ENCODE results near the gene ALX3.
"Not testable (repeated sequence)": the region's sequence is repeated elsewhere in the genome, so short reads cannot be mapped to it uniquely, and the experiment has no call there.

DNA sequence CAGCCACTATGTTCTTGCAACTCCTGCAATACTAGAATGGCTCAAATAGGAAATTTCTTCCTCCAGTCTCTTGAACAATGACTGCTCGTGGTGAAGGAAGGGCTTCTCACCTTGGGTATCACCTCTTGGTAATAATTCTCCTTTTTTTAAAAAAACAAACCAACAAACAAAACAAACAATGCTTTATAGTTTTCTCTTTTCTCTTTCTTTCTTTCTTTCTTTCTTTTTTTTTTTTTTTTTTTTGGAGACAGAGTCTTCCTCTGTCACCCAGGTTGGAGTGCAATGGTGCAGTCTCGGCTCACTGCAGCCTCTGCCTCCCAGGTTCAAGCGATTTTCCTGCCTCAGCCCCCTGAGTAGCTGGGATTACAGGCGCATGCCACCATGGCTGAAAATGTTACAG, 39.8 kb downstream of the ALX3 start:
- TF ChIP-seq, protein P1, sequence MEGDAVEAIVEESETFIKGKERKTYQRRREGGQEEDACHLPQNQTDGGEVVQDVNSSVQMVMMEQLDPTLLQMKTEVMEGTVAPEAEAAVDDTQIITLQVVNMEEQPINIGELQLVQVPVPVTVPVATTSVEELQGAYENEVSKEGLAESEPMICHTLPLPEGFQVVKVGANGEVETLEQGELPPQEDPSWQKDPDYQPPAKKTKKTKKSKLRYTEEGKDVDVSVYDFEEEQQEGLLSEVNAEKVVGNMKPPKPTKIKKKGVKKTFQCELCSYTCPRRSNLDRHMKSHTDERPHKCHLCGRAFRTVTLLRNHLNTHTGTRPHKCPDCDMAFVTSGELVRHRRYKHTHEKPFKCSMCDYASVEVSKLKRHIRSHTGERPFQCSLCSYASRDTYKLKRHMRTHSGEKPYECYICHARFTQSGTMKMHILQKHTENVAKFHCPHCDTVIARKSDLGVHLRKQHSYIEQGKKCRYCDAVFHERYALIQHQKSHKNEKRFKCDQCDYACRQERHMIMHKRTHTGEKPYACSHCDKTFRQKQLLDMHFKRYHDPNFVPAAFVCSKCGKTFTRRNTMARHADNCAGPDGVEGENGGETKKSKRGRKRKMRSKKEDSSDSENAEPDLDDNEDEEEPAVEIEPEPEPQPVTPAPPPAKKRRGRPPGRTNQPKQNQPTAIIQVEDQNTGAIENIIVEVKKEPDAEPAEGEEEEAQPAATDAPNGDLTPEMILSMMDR (IDR thresholded peaks at IDR 0.05; ENCODE audit: insufficient read depth, low read length, poor library complexity, severe bottlenecking), result not testable (repeated sequence)
- not testable (repeated sequence) for TF ChIP-seq EZH2phosphoT487 (conservative IDR thresholded peaks at IDR 0.05; ENCODE audit: low read length)

All from SU-DHL-6 (cell line).